WERI-Rb-1 (cell line): Measurements from ENCODE around the gene NKAIN2.
"Not testable (repeated sequence)": the region's sequence is repeated elsewhere in the genome, so short reads cannot be mapped to it uniquely, and the experiment has no call there.

Experiments used
- DNase-seq: peaks from one replicate; pipeline ENCODE4 v3.0.0-alpha.2; 2020
- H3K27ac ChIP-seq: fragments of 250-450 bp; sonication (Bioruptor Pico); 2 replicates; pipeline ENCODE4 v1.5.1; 2020; ENCODE audit warnings: mild to moderate bottlenecking, moderate library complexity
- H3K27me3 ChIP-seq: fragments of 250-450 bp; sonication (Bioruptor Pico); 2 replicates; pipeline ENCODE4 v1.5.1; 2021; ENCODE audit warnings: mild to moderate bottlenecking, low read depth, moderate library complexity; ENCODE audit not compliant: insufficient read depth, severe bottlenecking
- H3K36me3 ChIP-seq: fragments of 250-450 bp; sonication (Bioruptor Pico); 2 replicates; pipeline ENCODE4 v1.5.1; 2020; ENCODE audit warnings: mild to moderate bottlenecking, moderate library complexity
- H3K4me3 ChIP-seq: 2 replicates; pipeline ENCODE4 v1.5.1; 2011; ENCODE audit warnings: low read depth, mild to moderate bottlenecking, control low read depth, low read length
- H3K9me3 ChIP-seq: fragments of 250-450 bp; sonication (Bioruptor Pico); 2 replicates; pipeline ENCODE4 v1.5.1; 2021; ENCODE audit warnings: mild to moderate bottlenecking, moderate library complexity; ENCODE audit not compliant: severe bottlenecking
- TF ChIP-seq, protein P1 (sequence below): IDR thresholded peaks from 2 replicates; pipeline ENCODE4 v1.5.1; 2011; ENCODE audit warnings: low read depth, mild to moderate bottlenecking, control low read depth, inconsistent platforms, low read length

NKAIN2 gene

DNA sequence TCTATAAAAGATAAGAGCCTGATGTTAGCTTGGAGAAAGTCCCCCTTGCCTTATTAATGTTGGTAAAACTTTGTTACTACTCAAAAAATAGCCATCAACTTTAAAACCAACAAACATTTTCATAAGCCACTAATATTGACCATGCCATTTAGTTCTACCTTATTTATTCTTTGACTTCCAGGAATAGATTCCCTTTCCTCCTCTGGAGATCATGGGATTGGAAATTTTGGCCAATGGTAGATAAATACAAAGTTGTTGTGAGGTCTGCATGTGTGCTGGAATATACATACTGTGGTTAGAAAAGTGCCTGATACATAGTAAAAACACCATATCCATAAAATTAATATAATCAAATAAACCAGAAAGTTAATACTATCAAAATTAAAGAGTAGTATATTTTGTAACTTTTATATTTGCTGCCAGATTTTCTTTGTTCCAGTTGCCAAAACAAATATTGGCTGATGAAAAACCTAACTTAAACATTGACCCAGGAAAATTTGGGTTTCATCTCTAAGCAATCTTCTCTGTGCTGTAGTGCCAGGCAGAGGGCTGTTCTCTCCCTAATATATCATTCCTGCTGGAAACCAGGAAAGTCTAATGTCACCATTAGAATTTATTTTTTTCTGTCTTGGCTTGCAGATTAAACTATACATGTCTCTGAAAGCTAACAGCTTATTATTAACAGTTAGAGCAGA is 169.1 kb downstream of the NKAIN2 start:
- H3K27ac ChIP-seq, result no peak overlapping the region
- DNase-seq, result no peak
- TF ChIP-seq, protein P1, sequence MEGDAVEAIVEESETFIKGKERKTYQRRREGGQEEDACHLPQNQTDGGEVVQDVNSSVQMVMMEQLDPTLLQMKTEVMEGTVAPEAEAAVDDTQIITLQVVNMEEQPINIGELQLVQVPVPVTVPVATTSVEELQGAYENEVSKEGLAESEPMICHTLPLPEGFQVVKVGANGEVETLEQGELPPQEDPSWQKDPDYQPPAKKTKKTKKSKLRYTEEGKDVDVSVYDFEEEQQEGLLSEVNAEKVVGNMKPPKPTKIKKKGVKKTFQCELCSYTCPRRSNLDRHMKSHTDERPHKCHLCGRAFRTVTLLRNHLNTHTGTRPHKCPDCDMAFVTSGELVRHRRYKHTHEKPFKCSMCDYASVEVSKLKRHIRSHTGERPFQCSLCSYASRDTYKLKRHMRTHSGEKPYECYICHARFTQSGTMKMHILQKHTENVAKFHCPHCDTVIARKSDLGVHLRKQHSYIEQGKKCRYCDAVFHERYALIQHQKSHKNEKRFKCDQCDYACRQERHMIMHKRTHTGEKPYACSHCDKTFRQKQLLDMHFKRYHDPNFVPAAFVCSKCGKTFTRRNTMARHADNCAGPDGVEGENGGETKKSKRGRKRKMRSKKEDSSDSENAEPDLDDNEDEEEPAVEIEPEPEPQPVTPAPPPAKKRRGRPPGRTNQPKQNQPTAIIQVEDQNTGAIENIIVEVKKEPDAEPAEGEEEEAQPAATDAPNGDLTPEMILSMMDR, result no peak
- H3K27me3 ChIP-seq, result peaks cover 5% of the 10 kb centered on the region
- H3K4me3 ChIP-seq, result no peak overlapping the region
- H3K36me3 ChIP-seq, result no peaks in the 10 kb centered on the region
- no peaks in the 10 kb centered on the region for H3K9me3 ChIP-seq

- TF ChIP-seq, protein P1, result no peak
- no peaks in the 10 kb centered on the region for H3K9me3 ChIP-seq
- no peak overlapping the region for H3K4me3 ChIP-seq
- H3K36me3 ChIP-seq, result no peaks in the 10 kb centered on the region
- H3K27ac ChIP-seq, result no peak overlapping the region
- no peak for DNase-seq
- no peaks in the 10 kb centered on the region for H3K27me3 ChIP-seq
Measured at GRCh38 chr6:123980311-123980710, 176.6 kb downstream of the NKAIN2 start.

- H3K4me3 ChIP-seq, result no peak overlapping the region
- no peaks in the 10 kb centered on the region for H3K9me3 ChIP-seq
- no peaks in the 10 kb centered on the region for H3K27me3 ChIP-seq
- TF ChIP-seq, protein P1, result no peak
- no peaks in the 10 kb centered on the region for H3K36me3 ChIP-seq
- DNase-seq, result no peak
- H3K27ac ChIP-seq, result no peak overlapping the region
Measured at GRCh38 chr6:123986938-123987337, 183.3 kb downstream of the NKAIN2 start.

- not testable (repeated sequence) for DNase-seq, H3K27ac ChIP-seq, H3K27me3 ChIP-seq, H3K4me3 ChIP-seq, H3K9me3 ChIP-seq, H3K36me3 ChIP-seq
Measured at GRCh38 chr6:123989918-123990317, 186.3 kb downstream of the NKAIN2 start.

DNA sequence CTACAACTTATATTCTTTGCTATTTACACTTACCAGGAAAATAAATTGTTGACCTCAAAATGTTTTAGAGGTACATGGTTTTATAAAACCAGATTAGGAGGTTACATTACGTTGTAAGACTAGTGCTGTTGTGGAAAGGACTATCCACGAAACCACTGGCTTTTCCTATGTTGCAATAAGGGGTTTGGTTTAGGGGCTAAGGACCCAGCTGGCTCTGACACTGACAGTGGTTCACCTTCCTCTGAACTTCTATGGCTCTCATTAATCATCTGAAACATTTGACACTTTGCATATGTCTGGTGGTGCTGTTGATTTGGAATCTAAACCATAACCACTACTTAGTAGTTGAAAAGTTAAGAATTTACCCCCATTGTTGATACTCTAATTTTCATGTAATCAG is 186.7 kb downstream of the NKAIN2 start:
- TF ChIP-seq, protein P1, result no peak
- DNase-seq, result no peak
- Histone ChIP-seq H3K27ac (no peak overlapping the region), H3K4me3 (no peak overlapping the region), H3K36me3 (no peaks in the 10 kb centered on the region), H3K9me3 (no peaks in the 10 kb centered on the region), H3K27me3 (no peaks in the 10 kb centered on the region)

- H3K9me3 ChIP-seq, result no peaks in the 10 kb centered on the region
- TF ChIP-seq, protein P1, result no peak
- no peaks in the 10 kb centered on the region for H3K27me3 ChIP-seq
- no peak overlapping the region for H3K27ac ChIP-seq
- H3K36me3 ChIP-seq, result no peaks in the 10 kb centered on the region
- H3K4me3 ChIP-seq, result no peak overlapping the region
- DNase-seq, result no peak
Measured at GRCh38 chr6:123994168-123994567, 190.5 kb downstream of the NKAIN2 start.
